ENCODE measurements around the gene KRTAP9-6.
"Not testable (repeated sequence)": the region's sequence is repeated elsewhere in the genome, so short reads cannot be mapped to it uniquely, and the experiment has no call there.

The KRTAP9-6 gene

DNA sequence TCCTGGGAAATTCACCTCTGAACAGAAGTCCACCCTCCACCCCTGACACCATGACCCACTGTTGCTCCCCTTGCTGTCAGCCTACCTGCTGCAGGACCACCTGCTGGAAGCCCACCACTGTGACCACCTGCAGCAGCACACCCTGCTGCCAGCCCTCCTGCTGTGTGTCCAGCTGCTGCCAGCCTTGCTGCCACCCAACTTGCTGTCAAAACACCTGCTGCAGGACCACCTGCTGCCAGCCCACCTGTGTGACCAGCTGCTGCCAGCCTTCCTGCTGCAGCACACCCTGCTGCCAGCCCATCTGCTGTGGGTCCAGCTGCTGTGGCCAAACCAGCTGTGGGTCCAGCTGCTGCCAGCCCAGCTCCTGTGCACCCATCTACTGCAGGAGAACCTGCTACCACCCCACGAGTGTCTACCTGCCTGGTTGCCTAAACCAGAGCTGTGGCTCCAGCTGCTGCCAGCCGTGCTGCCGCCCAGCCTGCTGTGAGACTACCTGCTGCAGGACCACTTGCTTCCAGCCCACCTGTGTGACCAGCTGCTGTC is 10.5 kb downstream of the KRTAP9-6 start, which contains the start of gene KRTAP9-7:
TSS of gene KRTAP9-7 (plus strand) at position 51 of the 543 bp plus-strand sequence. CDS start at position 51, 0 bp downstream.
- DNase-seq = not testable (repeated sequence)

- no peak for DNase-seq
These were observed 13.2 kb downstream of the KRTAP9-6 start for GRCh38 chr17:41278176-41278955.

DNA sequence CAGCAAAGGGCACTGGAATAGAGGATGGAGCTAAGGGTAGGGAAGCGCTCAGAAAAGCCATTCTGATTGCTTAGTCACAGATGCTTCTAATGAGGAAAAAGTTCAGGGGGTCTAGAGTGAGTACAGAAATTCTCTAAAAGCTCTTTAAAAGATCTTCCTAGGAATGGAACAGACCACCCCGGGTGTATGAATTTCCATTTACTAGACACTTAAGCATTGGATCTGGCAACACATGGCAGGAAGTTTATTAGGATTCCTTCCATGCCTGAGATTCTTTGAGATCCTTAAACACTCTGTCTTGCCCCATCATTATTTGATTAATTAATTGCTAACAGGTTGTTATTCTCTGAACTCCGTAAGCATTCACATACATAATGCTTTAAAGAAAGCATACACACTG is 18.9 kb downstream of the KRTAP9-6 start:
- DNase-seq = no peak

- DNase-seq = no peak
These were observed 19.4 kb downstream of the KRTAP9-6 start for GRCh38 chr17:41284546-41284945.

DNA sequence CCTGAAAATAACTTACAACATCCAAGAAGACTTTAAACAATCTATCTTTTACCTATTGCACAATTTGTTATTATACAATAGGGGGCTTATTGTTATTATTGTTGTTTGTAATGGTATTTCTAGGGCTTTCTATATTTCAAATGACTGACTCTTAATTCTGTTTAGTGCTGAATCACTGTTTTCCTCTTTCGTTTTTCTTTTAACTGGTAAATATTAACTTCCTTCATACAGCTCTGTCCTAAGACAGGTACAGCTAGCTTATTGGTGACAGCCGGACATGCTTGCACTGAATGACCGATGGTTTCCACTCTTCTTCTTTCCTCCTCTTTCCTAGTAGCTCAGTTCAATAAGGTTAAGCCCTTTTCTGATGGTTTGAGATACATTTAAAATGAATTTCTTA is 21.9 kb downstream of the KRTAP9-6 start:
- DNase-seq = no peak

DNA sequence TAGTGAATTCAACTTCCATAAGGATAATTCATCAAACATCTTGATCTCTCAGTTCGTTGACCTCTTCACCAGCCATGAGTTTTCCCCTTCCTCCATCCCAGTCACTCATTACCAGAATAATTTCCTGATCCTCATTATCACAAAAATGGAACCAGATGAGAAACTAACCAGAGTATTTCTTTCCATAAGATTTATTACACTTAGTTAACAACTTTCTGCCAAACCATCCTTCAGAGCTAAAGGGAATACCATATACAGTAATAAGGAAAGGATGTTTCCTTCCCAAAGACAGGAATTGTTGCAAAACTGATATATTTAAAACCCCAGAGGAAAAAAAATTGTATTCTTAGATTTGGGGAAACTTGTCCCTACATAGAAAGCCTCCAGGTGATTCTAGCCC is 28.8 kb downstream of the KRTAP9-6 start:
- no peak for DNase-seq

DNA sequence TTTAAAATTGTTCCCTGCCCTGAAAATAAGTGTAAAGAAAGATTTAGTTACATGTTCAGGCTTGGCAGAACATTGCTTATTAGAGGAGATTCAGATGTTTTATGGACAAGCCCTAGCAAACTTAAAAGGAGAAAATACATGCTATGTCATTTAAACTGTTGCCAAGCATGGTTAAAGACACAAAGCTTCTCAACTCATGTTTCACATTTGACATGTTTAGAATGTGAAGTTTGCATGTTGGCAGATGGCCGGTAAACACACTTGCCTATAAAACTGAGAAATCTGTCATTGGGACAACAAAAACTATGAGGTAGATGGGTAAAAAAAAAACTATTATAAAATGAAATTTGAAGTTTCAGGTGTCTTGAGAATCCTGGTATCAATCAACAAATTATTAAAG is 31.7 kb downstream of the KRTAP9-6 start:
- DNase-seq = no peak

DNA sequence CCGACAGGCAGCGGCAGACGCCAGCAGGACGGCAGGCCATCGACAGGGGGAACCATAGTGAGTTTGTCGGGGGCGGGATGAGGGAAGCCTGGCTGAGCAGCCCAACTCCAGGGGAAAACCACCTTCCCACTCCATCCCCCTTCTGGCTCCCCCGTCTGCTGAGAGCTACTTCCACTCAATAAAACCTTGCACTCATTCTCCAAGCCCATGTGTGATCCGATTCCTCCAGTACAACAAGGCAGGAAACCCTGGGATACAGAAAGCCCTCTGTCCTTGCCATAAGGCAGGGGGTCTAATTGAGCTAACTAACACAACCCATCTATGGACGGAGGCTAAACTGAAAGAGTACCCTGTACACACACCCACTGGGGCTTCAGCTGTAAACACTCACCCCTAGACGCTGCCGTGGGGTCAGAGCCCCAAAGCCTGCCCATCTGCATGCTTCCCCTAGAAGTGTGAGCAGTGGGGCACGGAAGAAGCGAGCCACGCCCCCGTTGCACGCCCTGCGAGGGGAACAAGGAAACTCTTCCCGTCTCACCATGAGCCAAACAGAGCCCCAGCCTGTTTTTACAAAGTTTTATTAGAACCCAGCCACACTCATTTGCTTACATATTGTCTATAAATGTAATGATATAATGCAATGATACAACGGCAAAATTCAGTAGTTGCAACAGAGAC is 33.4 kb downstream of the KRTAP9-6 start:
- no peak for DNase-seq

- DNase-seq = no peak
These were observed 36.1 kb downstream of the KRTAP9-6 start for GRCh38 chr17:41301204-41301790.

GRCh38 chr17:41301916-41302901 is 37.0 kb downstream of the KRTAP9-6 start, which contains the start of gene KRTAP29-1:
Gene KRTAP29-1 (minus strand): TSS chr17:41302851. CDS start chr17:41302851, 0 bp downstream.
- no peak for DNase-seq

DNA sequence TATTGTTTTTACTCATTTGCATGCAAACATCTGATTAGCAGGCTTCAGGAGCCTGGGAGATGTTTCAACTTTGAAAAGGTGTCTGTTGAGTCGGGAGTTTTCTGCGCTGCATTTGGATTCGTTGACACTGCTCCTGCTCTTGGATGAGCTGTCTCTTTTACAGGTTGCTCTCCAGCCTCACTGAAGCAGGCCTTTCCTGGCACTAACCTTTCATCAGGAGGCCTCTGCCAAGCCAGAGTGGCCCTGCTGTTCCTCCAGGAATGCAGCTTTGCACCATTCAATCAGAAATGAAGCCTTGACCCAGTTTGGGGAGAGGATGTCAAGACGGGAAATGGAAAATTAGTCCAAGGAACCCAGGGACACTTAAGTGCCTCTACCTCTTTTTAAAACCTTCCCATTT is 37.8 kb downstream of the KRTAP9-6 start:
- no peak for DNase-seq

GRCh38 chr17:41304091-41304490 is 38.9 kb downstream of the KRTAP9-6 start:
- DNase-seq = no peak

DNA sequence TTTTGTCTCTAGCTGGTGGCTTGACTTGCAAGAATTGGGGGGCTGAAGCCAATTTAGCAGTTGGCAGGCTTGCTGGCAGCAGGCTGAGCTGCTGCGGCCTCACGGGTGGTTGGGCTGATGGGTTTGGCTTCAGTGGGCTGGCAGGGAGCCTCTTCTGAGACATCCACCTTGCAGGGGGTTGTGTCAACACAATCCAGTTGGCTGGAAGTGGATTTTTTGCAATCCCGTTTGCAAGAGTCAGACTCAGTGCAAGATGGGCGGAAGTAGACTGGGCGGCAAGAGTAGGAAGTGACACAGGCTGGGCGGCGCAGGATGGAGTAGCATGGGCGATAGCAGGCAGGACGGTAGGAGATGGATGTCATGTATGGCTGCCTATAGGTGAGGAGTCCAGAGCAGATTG is 42.5 kb downstream of the KRTAP9-6 start:
- no peak for DNase-seq

DNA sequence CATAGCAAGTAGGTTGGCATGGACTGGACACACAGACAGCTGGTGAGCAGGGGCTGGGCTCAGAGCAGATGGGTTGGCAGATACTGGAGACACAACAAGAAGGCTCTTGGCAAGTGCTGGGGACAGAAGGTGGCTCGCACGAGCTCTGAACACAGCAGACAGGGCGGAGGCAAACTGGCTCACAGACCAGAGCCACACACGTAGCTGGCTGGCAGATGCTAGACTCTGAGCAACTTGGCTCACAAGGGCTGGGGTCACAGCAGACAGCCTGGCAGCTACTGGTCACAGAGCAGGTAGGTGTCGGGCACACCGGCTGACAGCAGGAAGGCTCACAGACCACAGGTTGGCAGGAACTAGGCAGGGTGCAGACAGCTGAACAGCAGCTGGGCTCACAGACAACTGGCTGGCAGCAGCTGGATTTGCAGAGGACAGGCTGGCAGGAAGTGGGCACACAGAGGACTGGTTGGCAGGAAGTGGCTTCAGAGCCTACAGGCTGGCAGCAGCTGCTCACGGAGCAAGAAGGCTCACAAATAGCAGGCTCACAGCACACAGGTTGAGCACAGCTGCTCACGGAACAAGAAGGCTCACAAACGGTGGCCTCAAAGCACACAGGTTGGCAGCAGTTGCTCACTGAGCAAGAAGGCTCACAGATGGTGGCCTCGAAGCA is 43.2 kb downstream of the KRTAP9-6 start:
- DNase-seq = peak; percentile 71

DNA sequence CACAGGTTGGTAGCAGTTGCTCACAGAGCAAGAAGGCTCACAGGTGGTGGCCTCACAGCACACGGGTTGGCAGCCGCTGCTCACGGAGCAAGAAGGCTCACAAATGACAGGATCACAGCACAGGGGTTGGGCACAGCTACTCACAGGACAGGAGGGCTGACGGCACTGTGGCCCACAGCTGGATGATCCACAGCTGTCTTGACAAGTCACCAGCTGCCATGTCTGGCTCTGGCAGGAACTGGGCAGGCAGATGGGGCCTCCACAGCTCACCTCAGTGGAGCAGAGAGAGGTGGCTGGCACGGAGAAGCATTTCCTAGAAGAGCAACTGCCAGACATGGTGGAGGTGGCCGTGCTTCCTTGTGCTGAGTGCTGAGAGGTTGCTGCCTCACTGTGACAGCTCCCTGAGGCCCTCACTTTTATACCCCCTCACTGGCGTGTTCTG is 43.8 kb downstream of the KRTAP9-6 start, which contains the start of gene KRTAP16-1:
TSS of gene KRTAP16-1 (minus strand) at position 392 of the 442 bp plus-strand sequence. CDS start at position 336, 56 bp downstream.
- no peak for DNase-seq

GRCh38 chr17:41311111-41311510 is 45.9 kb downstream of the KRTAP9-6 start:
- DNase-seq = no peak

DNA sequence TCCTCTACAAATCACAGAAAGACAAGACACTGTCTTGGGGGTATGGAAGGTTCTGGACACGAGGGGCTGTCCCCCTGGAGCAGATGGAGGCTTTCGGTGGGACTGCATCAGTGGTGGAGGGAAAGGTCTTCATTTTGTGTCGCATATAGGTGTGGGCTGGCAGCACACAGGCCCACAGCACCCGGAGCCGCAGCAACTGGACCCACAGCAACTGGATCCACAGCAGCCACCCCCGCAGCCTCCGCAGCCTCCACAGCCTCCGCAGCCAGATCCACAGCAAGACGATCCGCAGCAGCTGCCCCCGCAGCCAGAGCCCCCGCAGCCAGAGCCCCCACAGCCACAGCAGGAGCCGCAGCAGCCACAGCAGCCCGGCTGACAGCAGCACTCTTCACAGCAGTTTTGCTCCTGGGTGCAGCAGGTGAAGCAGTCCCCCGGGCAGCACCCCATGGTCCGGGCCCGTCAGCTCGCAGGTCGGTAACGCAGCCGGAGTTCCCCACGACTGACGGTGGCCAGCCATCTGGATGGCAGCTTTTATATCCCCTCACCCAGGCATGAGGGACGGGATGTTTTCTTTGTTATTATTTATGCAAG is 50.1 kb downstream of the KRTAP9-6 start, which contains the start of gene KRTAP17-1:
TSS of gene KRTAP17-1 (minus strand) at position 507 of the 591 bp plus-strand sequence. CDS start at position 447, 60 bp downstream.
- DNase-seq = no peak

Measured in GF-D8 (cell line).